GM20000 (cell line): ENCODE data around the gene MOCS1.

ENCODE experiments used
- DNase-seq: peaks from one replicate; pipeline ENCODE4 v3.0.0; 2012; ENCODE audit warnings: low spot score
- CTCF ChIP-seq: IDR thresholded peaks from 2 replicates; pipeline ENCODE4 v1.5.1; 2012; ENCODE audit warnings: mild to moderate bottlenecking, control low read depth; ENCODE audit errors: extremely low read depth, missing control alignments

Gene MOCS1

GRCh38 chr6:39956936-39957335, 22.7 kb upstream of the MOCS1 start:
- DNase-seq: no peak
- no peak for TF ChIP-seq CTCF

GRCh38 chr6:39953076-39953618, 18.9 kb upstream of the MOCS1 start:
- TF ChIP-seq CTCF: no peak

GRCh38 chr6:39952167-39952566, 17.9 kb upstream of the MOCS1 start:
- no peak for TF ChIP-seq CTCF
- no peak for DNase-seq

More at GRCh38 chr6:39953076-39953618, 18.9 kb upstream of the MOCS1 start:
- no peak for DNase-seq

- TF ChIP-seq CTCF: no peak
- DNase-seq: no peak
Measured at GRCh38 chr6:39951716-39952115, 17.5 kb upstream of the MOCS1 start.

GRCh38 chr6:39951191-39951590, 16.9 kb upstream of the MOCS1 start:
- TF ChIP-seq CTCF: no peak
- DNase-seq: no peak

GRCh38 chr6:39950125-39950720, 16.0 kb upstream of the MOCS1 start:
- TF ChIP-seq CTCF: no peak
- no peak for DNase-seq

GRCh38 chr6:39948199-39948791, 14.0 kb upstream of the MOCS1 start:
- no peak for DNase-seq

More at GRCh38 chr6:39948199-39948791, 14.0 kb upstream of the MOCS1 start:
- no peak for TF ChIP-seq CTCF
